ENCODE results near the gene LHFPL3. TPM values are rescaled to one million over a fixed set of nuclear protein-coding genes. Genes with fewer than 3 reads are reported as not detected.

The LHFPL3 gene
- polyA plus RNA-seq, 2 of the 4 experiments (the other 2 are of a cell fraction), result not detected

- ATAC-seq (no peak), FAIRE-seq (no peak), DNase-seq (ENCODE audit: low read depth in 1 of 2, low spot score in 1 of 2) (no peak)
- no peaks in the 10 kb centered on the region for H3K4me1 ChIP-seq
- WGBS (ENCODE audit: missing lambda C conversion rate), result 46% methylated on average over 4 of the region's 4 CpGs
- no peaks in the 10 kb centered on the region for H3K9me3 ChIP-seq
- ChIA-PET CTCF (interaction anchor here (1.5 kb wide), 1 partner anchor 202 kb away, joined by 3 read pairs; no protein-coding TSS in a partner anchor), POLR2A (no interaction called here)
- no peak overlapping the region for H3K4me2 ChIP-seq
- H3K27ac ChIP-seq, result no peak overlapping the region
- TF ChIP-seq USF2 (IDR thresholded peaks at IDR 0.05), result no peak
- no peak for TF ChIP-seq NFE2L2 (conservative IDR thresholded peaks at IDR 0.05; ENCODE audit: low read length)
- TF ChIP-seq HOXB13 (CRISPR knock-in tag; IDR thresholded peaks at IDR 0.05; ENCODE audit: low read depth), result no peak
- TF ChIP-seq BHLHE40 (IDR thresholded peaks at IDR 0.05; ENCODE audit: low read depth, low read length), result no peak
- no peak for TF ChIP-seq ZC3H11A (IDR thresholded peaks at IDR 0.05)
- no peak for TF ChIP-seq ZNF302 (CRISPR knock-in tag; IDR thresholded peaks at IDR 0.05)
- TF ChIP-seq JUNB (IDR thresholded peaks at IDR 0.05), result no peak
- TF ChIP-seq RFX5 (IDR thresholded peaks at IDR 0.05), result no peak
- no peak for TF ChIP-seq REST (IDR thresholded peaks at IDR 0.05)
- no peak for TF ChIP-seq ZFP36 (IDR thresholded peaks at IDR 0.05; ENCODE audit: borderline replicate concordance, partially characterized antibody)
- no peak for TF ChIP-seq RCOR1 (IDR thresholded peaks at IDR 0.05; ENCODE audit: low read depth, low read length)
- no peak for TF ChIP-seq MAX (IDR thresholded peaks at IDR 0.05)
- TF ChIP-seq KDM5A (IDR thresholded peaks at IDR 0.05), result no peak
- no peak for TF ChIP-seq FOSL2 (IDR thresholded peaks at IDR 0.05)
- TF ChIP-seq FOSL2 (CRISPR knock-in tag; IDR thresholded peaks at IDR 0.05), result no peak
- TF ChIP-seq SMC3 (IDR thresholded peaks at IDR 0.05), result no peak
- TF ChIP-seq HES2 (IDR thresholded peaks at IDR 0.05), result no peak
- no peak for TF ChIP-seq MAFK (IDR thresholded peaks at IDR 0.05; ENCODE audit: partially characterized antibody)
- no peak for TF ChIP-seq FOSB (CRISPR knock-in tag; IDR thresholded peaks at IDR 0.05)
- no peak overlapping the region for H3K4me3 ChIP-seq
These were observed 312.1 kb downstream of the LHFPL3 start for GRCh38 chr7:104640506-104640905.

- H3K4me3 ChIP-seq, result no peak overlapping the region
- WGBS (ENCODE audit: missing lambda C conversion rate), result 0% methylated on average over 2 of the region's 2 CpGs
- no peak overlapping the region for H3K27ac ChIP-seq
- no peaks in the 10 kb centered on the region for H3K9me3 ChIP-seq
- TF ChIP-seq POLR2AphosphoS2 (conservative IDR thresholded peaks at IDR 0.05; ENCODE audit: low read length) (no peak), ZC3H11A (IDR thresholded peaks at IDR 0.05) (no peak), REST (IDR thresholded peaks at IDR 0.05) (no peak), CBX2 (IDR thresholded peaks at IDR 0.05; ENCODE audit: borderline replicate concordance, low read depth) (no peak), BHLHE40 (IDR thresholded peaks at IDR 0.05; ENCODE audit: low read depth, low read length) (no peak), ESRRA (IDR thresholded peaks at IDR 0.05; ENCODE audit: borderline replicate concordance, low read length) (no peak), RARB (CRISPR knock-in tag; IDR thresholded peaks at IDR 0.05) (no peak), ZNF302 (CRISPR knock-in tag; IDR thresholded peaks at IDR 0.05) (no peak)
- DNase-seq (ENCODE audit: low read depth in 1 of 2, low spot score in 1 of 2), result no peak
- CTCF ChIA-PET, result interaction anchor here (0.6 to 5.1 kb wide), 5 partner anchors 12 to 241 kb away, joined by 3 to 37 read pairs (median 5); no protein-coding TSS in a partner anchor
- H3K4me1 ChIP-seq, result no peaks in the 10 kb centered on the region
- POLR2A ChIA-PET, result no interaction called here
- no peak for ATAC-seq
- no peak overlapping the region for H3K4me2 ChIP-seq
- FAIRE-seq, result no peak
These were observed 314.2 kb downstream of the LHFPL3 start for GRCh38 chr7:104642560-104642959.
